Stimulated activated CD8-positive, alpha-beta memory T cell treated with anti-CD3 and anti-CD28 coated beads, Interleukin-4, amount 100 ng/mL, for 4 hours (primary cell): ENCODE results near the gene BRD1.

Experiments used
- DNase-seq, 2 donors: peaks; one replicate each; pipeline ENCODE4 v3.0.0-alpha.2; 2020; ENCODE audit warnings: low read depth in 2 of 2, low spot score in 1 of 2

Gene BRD1

DNA sequence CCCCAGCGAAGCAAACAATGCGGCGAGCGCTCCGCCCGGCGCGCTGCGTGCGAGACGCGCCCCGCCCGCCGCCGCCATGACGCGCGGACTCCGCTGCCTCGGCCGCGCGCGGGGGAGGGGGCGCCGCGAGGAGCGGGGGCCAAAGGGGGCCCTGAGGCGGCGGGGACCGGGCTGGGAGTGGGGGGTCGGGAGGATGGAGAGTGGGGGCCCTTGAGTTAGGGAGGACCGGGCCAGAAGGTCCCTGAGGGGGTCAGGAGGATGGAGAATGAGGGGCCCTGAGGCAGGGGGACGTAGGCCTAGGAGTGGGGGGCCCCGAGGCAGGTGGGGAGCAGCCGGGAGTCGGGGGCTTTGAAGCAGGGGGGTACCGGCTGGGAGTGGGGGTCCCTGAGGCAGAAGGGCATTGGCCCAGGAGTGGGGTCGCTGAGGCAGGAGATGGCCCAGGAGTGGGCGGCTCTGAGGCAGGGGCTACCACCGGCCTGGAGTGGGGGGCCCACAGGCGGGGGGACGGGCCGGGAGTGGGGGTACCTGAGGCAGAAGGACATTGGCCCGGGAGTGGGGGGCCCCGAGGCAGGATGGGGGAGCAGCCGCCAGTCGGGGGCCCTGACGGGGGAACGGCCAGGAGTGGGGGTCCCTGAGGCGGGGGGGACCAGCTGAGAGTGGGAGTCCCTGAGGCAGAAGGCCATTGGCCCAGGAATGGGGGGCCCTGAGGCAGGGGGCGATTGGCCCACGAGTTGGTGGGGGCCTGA is at the start of gene BRD1:
BRD1 (minus strand) TSS at position 21 of the 746 bp plus-strand sequence. CDS start 3,556 bp downstream, outside the sequence.
- no peak for DNase-seq

DNA sequence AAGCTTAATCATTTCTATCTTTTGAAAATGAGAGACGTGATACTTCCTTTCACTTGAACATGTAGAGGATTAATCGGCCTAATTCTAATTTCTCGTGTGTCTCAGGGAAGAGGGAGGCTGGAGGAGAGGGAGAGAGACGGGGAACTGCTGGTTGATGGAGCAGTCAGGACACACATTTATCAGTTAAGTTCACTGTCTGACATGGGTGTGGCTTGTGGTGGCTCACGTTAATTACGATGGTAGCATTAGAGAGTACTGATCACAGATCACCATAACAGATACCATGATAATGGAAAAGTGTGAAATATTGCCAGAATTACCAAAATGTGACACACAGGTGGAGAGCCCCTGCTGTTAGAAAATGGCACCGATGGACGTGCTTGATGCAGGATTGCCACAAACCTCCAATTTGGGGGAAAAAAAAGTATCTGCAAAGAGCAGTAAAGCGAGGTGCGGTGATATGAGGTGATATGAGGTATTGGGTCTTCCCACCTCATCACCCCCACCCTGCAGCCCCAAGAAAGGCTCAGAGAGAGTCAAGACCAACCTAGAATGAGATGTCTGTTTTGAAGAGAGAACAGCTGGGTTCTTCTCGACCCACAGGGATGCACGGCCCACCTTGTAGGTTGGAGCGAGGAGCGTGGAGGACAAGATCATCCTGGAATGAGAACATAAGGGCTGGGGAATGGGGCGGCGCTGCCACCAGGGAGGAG is 45.7 kb upstream of the BRD1 start:
- no peak for DNase-seq

DNA sequence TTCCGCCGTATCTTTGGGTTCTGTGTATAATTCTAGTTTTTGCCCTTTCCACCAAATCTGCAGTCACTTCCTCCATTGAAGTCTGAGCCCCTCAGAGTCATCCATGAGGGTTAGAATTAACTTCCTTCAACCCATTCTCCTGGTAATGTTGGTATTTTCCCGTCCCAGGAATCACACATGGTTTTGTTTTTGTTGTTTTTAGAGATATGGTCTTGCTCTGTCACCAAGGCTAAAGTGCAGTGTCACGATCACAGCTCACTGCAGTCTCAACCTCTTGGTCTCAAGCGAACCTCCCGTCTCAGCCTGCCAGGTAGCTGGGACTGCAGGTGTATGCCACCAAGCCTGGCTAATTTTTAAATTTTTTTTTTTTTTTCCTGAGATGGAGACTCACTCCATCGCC is 44.7 kb upstream of the BRD1 start:
- DNase-seq: no peak

DNA sequence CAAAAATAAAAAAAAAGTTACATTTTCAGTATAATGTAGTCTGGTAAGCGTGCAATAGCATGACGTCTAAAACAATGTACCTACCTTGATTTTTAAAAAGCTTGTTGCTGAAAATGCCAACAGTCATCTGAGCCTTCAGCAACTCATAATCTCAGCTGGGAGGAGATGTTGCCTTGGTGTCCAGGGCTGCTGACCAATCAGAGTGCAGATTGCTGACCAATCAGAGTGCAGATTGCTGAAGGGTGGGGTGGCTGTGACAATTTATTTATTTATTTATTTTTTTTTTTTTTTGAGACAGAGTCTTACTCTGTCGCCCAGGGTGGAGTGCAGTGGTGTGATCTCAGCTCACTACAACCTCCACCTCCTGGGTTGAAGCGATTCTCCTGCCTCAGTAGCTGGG is 43.8 kb upstream of the BRD1 start:
- DNase-seq: no peak

DNA sequence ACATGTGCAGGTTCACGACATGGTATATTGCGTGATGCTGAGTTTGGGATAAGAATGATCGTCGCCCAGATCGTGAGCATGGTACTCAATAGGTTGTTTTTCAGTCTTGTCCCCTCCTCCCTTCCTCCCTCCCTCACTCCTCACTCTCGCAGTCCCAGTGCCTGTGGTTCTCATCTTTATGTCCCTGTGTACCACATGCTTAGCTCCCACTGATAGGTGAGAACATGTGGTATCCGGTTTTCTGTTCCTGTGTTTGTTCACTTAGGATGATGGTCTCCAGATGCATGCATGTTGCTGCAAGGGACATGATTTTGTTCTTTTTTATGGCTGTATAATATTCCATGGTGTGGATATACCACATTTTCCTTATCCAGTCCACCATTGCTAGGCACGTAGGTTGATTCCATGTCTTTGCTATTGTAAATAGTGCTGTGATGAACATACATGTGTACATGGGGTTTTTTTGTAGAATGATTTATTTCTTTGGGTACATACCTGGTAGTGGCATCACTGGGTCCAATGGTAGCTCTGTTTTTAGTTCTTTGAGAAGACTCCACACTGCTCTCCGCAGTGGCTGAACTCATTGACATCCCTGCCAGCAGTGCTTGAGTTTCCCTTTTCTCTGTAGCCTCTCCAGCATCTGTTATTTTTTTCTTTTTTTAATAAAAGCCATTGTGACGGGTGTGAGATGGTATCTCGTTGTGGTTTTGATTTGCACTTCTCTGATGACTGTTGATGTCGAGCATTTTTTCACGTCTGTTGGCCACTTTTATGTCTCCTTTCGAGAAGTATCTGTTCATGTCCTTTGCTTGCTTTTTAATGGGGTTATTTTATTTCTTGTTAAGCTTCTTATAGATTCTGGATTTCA is 42.4 kb upstream of the BRD1 start:
- no peak for DNase-seq

DNA sequence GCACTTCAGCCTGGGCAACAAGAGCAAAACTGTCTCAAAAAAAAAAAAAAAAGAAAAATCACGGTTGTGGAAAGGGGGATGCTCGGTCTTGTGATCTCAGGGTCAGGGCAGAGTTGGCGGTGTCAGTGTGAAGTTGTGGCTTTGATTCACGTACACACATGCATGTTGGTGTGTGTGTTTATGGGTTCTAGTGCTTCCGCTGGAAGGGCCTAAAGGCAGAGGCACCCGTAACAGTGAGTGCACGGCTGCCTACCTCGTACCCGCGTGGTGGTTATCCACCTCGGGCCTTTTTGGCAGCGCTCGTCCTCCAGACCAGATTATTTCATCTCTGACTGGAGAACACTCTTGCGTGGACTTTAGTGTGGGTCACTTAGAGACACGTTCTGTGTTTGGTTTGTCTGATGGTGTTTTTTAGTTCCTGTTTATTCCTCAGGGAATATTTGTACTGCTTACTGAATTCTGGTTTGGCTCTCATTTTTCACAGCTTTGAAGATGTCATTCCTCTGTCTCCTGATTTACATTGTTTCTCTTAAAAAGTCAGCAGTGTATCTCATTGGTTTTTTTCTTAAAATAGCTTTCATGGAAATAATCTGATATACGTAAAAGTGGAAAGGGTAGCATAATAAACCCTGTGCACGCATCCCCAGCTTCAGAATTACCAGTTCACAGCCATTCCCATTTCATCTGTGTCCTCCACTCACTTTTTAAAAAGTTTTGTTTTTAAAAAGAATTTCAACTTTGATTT is 41.6 kb upstream of the BRD1 start:
- DNase-seq: no peak

DNA sequence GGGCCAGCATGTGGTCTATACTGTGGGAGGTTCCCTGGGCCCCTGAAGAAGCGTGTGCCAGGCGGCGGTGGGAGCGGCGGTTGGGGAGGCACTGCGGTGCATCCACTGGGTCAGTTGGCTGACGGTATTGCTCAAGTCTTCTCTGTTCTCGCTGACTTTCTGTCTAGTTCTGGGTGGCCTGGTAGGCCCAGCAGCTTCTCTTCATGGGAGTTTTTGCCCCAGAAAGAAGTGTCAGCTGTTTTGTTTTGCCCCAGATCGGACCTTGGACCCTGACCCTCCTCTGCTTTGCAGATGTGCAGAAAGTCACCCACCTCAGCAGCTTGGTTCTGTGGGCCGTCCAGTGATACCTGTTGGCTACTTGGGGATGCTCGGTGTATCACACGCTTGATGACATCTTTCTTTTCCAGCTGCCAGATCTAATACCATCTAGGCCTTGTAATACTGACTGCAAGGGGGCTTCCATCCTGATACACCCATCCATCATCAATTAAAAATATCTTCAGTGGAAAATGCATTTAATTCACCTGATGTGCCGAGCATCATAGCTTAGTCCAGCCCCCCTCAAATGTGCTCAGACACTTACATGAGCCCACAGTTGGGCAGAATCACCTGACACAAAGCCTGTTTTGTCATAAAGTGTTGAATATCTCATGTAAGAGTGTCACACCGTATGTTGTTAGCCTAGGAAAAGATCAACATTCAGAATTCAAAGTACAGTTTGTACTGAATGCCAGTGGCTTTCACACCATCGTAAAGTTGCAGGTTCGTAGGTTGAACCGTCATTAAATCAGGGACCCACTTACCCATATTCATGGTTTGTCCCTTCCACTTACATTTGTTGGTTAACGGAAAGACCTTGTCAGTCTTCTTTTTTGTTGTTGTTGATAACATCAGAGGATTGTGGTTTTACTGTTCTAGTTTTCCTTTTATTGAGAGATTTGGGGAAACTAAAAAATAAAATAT is 39.9 kb upstream of the BRD1 start:
- DNase-seq: no peak

DNA sequence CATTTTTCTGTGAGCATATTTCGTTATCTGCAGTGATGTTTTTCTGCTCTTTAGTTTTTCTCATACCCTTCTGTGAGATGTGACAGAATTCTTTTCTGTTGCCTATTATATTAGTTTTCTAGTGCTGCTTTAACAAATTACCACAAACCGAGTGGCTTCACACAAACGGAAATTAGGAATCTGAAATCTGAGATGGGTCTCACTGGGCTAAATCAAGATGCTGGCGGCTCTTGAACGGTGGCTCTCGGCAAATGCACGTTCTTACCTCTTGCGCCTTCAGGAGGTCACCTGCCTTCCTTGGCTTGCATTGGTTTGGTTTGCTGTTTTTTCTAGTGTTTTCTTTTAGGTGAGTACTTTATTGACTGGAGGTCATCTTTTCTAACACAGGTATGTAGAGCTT is 39.0 kb upstream of the BRD1 start:
- no peak for DNase-seq

DNA sequence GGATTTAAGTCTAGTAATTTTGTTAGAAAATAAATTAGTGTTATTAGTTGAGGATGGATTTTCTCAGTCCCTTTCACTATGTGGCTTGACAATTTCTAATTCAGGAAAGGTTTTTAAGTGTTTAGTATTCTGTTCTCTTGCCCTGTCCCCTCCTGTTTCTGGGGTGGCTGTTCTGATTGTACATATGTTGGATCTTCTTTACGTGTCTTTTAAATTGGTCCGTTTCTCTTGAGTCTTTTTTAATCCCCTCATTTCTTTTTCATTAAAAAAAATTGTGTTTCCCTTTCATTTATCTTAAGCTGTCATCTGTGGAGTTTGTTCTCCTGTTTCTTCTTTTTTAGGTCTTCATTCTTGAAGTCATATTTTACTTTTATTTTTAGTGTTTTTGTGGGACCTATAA is 38.5 kb upstream of the BRD1 start:
- no peak for DNase-seq

DNA sequence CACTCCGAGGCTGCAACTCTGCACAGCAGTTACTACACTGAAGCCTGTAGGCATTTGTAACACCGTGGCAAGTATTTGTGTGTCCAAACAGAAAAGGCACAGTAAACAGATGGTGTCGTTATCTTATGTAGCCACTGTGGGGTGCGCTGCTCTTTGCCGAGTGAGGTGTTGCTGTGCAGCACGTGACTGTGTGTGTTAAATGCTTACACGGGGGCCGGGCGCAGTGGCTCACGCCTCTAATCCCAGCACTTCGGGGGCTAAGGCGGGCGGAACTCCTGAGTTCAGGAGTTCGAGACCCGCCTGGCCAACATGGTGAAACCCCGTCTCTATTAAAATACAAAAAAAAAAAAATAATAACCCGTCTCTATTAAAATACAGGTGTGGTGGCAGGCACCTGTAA is 37.5 kb upstream of the BRD1 start:
- DNase-seq: no peak

DNA sequence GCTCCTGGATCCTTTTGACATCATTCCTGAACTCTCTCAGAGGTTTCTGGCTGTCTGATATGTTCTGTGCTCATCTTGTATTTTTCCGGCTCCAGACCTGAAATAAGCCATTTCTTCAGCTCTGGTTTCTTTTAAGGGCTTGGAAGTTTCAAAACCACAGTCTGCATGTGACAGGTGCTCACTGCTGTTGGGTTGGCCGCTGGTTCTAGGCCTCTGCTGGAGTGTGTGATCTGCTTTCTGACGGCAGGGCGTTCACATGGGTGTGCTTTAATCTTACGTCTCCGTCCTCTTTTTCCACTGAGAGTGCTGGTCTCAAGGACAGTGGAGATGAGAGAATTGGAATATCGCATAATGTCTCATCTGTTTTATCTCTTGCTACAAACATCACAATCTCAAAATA is 36.3 kb upstream of the BRD1 start:
- no peak for DNase-seq

DNA sequence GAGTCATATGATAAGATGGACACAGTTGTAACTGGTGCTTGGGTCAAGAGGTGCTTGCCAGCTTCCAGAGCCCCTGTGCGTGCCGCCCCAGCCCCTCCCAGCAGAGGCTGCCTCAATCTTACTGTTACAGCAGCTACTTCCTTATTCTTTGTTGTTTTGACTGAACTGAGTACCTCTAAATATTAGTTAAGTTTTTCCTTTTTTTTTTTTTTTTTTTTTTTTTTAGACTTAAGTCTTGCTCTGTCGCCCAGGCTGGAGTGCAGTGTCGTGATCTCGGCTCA is 34.8 kb upstream of the BRD1 start:
- no peak for DNase-seq

DNA sequence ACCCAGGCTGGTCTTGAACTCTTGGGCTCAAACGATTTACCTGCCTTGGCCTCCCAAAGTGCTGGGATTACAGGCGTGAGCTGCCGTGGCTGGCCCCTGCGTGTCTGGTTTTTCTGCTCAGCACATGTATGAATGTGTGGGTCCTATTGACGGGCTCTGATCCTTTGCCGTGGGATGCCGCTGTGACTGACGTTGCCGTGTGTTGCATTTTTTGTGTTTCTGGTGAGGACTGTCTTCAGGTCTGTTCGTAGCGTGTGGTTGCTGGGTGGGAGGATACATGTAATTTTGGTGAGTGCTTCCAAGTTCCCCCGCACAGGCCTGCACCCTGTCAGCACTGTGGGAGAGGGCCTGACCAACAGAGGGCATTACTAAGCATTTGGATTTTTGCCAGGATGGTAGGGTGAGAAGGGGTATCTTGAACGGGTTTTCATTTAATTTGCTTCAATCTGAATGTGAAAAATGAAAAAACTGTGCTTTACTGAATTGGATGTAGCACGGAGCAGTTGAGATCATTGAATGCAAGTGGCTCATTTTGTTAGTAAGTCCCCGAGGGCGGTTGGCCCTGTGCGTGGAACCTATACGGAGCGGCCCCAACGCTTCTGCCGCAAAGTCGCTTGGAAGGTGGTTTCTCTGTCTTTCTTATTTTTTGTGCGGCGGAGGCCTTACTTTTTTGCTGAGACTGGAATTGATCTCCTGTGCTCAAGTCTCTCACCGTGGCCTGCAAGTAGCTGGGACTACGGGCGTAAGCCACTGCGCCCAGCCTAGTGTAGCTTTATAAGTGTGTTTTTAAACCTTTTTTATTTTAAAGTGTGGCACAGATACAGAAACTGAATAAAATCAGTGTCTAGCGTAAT is 34.2 kb upstream of the BRD1 start:
- DNase-seq: no peak

DNA sequence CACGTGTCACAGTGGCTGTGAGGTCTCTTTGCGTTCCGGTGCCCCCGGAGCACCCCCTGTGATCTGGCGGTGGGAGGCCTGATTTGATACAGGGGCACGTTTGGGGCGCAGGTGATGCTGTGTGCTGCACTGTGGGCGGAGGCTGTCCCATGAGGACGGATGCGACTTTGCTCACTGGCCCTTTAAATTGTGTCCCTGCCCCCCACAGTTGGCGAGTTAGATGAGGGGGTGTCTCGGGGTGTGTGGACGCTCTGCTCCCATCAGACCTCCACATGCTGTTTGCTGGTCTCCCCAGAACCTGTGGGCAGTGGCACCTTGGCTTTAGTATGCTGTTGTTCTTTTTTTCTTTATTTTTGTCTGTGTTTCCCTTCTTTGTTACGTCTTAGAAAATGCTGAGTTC is 31.2 kb upstream of the BRD1 start:
- no peak for DNase-seq

DNA sequence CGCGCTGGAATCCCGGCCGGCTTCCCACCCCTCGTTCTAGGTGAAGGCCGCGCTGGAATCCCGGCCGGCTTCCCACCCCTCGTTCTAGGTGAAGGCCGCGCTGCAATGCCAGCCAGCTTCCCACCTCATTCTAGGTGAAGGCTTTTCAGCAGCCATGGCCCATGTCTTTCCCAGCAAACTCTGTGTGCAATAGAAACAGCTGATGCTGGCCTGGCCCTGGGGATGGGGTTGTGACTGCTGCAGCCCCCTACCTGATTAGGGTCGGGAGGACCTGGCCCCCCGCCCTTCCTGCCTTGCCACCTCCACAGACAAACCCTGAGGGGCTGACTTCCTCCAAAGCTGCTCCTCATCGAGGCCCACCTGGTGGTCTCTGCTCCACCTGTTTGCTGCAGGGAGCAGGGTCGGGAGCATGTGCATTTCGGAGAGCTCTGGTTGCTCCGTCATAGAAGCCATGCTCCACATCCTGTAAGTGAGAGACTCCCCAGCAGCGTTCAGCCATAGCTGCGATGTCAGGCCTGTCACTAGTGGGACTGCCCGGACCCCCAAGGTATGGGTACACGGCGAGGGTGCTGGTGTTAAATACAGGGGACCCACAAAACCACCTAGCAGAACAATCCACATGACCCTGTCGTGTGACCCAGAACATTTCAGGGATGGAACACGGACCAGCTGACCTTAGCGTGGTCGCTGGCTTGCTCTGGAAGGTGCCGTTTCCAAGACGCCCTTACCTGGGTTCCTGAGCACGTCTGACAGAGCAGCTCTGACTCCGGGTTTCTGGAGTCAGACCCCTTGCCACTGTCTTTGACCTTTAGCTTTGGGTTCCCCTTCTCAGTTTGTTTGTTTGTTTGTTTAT is 29.3 kb upstream of the BRD1 start:
- DNase-seq: no peak

DNA sequence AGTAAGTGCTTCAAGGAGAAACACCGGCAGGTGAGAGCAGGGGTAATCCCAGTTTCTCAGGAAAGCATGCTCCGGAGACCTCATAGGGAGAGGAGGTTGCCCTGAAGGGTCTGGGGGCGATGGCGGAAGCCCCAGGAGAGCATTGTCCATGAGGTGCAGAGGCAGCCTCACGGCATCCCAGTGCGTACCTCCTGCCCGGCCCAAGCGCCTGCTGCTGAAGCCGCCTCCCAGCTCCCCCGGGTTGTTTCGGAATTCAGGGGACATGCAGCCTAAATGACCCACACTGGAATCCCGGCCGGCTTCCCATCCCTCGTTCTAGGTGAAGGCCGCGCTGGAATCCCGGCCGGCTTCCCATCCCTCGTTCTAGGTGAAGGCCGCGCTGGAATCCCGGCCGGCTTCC is 28.7 kb upstream of the BRD1 start:
- no peak for DNase-seq

DNA sequence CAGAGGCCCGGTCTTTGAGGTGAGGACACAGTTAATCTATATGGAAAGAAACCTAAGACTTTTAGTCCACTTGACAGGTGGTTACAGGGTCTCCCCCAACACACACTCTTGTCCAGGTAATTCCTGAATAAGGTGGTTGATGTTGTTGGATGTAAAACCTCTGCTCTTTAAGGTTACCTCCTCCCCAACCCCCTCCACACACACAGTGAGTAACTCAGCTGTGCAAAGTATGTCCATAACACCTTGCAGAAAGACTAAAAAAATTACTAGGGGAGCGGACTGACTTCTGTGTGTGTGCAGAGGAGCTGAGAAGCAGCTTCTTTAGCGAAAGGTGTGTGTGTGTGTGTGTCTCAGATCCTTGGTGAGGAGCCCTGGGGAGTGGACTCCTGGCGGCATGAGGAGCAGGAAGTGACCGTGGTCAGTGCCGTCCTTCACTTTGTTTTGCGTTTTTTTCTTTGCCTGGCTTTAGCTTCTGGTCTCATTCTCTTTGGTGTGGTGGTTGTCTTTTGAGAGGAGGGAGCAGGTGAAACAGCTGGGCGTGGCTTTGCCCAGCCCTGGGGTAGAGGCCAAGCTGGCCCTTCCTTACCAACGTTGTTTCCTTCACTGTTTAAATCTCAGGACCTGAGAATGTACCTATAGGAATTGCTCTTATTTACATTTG is 27.7 kb upstream of the BRD1 start:
- no peak for DNase-seq
